GM18520 (cell line): Measurements from ENCODE around the gene KLHL36.
"Not testable (repeated sequence)": the region's sequence is repeated elsewhere in the genome, so short reads cannot be mapped to it uniquely, and the experiment has no call there.

Experiments
- ATAC-seq: cut with Tn5 transposase; IDR thresholded peaks from one replicate; pipeline ENCODE4 v1.9.1; 2021; ENCODE audit not compliant: unreplicated experiment

KLHL36 gene

DNA sequence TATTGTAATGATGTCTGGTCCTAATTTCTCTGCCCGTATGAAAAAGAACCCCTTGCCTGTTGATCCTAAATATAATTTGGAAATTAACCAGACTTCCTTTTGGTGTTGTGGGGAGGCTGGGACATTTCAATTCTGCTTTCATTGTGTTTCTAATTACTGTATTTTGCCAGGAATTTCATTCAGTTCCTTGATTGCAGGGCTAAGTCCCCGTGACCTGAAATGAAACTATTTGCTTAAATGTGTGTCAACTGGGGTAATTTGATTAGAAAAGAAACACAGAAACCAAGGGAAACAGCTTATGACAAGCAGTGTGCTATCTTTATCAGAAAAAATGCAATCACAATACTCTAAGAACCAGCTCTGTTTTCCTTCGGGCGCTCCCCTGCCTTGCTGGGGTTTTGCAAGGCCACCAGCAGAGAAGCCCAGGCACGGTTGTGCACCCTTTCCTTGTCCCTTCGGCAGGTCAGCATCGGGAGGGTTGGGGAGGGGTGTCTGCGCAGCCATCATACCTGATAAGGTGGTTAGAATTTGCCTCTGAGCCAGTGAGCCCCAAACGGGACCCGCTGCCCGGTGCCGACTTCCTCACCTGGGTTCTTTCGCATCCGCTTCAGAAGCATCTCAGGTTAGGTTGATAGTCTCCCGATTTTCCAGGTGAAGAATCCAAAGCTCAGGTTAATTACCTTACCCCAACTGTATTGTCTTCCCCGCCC, 19.4 kb downstream of the KLHL36 start:
- no peak for ATAC-seq

DNA sequence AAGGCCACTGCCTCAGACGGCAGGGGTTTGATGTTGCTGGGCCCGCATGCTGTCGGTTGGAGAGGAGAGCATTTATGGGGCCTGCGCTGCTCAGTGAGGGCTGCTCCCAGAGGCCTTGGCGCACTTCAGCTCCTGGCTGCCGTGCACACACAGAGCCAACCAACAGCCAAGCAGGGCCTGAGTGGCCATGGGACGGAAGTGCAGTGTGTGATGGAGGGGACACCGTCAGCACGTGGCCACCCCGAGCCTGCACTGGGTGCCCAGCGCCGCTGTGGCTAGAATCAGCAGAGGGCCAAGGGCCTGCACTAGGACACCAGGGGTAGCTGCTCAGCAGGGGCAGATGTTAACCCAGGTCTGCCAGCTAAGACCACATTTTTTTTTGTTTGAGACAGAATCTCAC, 21.8 kb downstream of the KLHL36 start:
- no peak for ATAC-seq

DNA sequence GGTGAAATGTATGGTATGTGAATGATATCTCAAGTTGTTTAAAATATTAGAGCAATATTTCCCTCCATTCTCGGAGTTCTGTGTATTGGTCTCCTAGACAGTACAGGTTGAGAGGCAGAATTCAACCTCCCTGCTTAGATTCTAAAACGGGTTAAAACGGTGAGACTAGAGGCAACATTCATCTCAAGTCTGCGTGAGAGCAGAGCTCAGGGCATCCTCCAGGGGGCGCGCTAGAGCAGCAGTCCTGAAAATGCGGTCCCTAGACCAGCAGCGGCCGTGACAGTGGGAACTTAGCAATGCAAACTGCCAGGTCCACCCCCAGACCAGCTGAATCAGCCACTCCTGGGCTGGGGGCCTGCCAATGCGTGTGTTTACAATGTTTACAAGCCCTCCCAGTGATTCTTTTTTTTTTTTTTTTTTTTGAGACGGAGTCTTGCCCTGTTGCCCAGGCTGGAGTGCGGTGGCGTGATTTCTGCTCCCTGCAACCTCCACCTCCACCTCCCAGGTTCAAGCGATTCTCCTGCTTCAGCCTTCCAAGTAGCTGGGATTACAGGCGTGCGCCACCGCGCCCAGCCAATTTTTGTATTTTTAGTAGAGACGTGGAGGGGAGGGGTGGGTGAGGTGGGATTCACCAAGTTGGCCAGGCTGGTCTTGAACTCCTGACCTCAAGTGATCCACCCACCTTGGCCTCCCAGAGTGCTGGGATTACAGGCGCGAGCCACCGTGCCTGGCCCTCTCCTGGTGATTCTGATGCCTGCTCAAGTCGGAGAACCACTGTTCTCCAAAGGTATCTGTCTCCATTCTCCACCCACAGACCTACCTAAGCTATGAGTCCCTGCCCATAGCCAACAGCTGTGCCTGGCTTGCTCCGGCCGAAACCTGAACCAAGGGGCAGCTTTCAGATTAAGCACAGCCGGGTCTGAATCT, 24.2 kb downstream of the KLHL36 start:
- ATAC-seq: no peak

GRCh38 chr16:84673203-84673535, 24.9 kb downstream of the KLHL36 start:
- no peak for ATAC-seq

DNA sequence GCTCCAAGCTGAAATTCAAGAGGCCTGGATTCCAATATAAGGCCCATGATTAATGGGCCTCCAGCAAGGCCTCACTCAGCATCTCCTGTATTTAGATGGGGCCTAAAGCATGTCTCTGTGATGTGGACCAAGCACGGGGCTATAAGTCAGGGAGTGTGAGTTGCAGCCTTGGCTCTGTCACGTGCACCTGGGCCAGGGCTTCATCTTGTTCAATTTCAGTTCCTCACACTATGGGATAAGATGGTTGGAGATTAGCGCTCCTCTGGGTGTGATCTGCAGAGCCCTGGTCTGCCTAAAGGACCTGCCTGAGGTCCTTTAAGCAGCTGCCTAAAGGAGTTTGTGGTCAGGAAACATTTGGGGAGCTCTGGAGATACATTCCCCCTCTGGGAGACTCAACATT, 25.2 kb downstream of the KLHL36 start:
- no peak for ATAC-seq

- ATAC-seq: no peak
These were observed 27.1 kb downstream of the KLHL36 start for GRCh38 chr16:84675423-84675822.

DNA sequence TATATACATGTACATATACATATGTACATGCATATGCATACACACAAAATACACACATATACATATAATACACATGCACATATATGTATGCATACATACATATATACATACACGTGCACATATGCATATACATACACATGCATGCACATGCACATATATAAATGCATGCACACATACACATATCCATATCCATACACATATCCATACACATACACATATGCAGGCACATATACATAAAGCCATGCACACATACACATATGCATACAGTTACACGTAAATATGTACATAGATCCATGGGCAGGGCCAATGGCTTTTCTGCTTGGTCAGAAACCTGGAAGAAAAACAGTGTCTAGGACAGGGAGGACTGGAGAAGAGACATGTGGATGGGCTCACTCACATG, 27.6 kb downstream of the KLHL36 start:
- ATAC-seq: no peak

- ATAC-seq: no peak
These were observed 28.9 kb downstream of the KLHL36 start for GRCh38 chr16:84677017-84677803.

- no peak for ATAC-seq
These were observed 29.5 kb downstream of the KLHL36 start for GRCh38 chr16:84677849-84678248.

- no peak for ATAC-seq
These were observed 30.2 kb downstream of the KLHL36 start for GRCh38 chr16:84678541-84678940.

DNA sequence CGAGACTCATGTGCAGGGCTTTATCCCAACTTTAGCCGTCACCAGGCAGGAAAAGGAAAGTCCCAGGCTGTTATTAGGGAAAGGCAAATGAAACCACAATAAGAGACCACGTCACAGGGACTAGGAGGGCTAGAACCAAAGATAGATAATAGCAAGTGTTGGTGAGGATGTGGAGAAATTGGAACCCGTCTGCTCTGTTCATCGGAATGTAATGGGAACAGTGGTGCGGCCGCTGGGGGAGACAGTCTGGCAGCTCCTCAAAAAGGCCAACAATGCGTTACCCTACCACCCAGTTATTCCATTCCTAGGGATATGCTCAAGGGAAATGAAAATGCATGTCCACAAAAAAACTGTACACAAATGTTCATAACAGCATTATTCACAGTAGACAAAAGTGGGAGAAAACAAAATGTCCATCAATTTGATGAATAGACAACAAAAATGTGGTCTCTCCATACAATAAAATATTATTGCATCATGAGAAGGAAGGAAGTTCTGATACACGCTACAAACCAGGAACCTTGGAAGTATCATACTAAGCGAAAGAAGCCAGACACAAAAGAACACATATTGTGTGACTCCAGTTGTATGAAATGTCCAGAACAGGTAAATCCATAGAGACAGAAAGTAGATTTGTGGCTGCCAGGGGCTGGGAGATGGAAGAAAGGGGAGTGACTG, 32.0 kb downstream of the KLHL36 start:
- no peak for ATAC-seq

DNA sequence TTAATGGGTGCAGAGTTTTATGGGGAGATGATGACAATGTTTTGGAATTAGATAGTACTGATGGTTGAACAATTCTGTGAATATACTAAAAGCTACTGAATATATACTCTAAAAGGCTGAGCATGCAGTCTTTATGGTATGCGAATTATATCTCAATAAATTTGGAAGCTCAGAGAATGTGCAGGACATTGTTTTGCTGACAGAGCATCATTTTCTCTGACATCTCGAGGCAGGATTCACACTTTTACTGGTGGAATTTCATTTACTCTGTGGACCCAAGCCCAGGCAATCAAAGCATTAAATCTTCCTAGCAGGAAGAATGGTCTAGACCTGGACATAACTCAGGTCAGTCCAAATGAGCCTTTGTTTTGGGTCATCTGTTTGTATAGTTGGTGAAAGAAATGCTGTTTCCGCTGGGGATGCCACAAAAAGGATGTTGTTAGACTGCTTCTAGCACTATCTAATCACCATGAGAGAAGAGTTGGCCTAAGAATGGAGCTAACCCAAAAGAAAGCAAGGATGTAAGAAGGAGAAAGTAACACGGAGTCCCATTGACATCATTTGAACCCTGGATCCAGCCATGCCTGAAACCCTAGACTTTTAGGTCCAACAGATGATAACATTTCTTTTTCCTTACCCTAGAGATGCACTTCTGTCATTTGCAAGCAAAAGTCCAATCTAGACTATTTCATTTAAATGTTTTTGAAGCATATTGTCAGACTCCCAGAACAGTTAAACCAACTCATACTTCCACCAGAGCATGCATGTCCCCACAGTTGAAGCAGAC, 32.7 kb downstream of the KLHL36 start:
- no peak for ATAC-seq

GRCh38 chr16:84683691-84684591, 35.6 kb downstream of the KLHL36 start:
- no peak for ATAC-seq

GRCh38 chr16:84684592-84684965, 36.3 kb downstream of the KLHL36 start:
- no peak for ATAC-seq

DNA sequence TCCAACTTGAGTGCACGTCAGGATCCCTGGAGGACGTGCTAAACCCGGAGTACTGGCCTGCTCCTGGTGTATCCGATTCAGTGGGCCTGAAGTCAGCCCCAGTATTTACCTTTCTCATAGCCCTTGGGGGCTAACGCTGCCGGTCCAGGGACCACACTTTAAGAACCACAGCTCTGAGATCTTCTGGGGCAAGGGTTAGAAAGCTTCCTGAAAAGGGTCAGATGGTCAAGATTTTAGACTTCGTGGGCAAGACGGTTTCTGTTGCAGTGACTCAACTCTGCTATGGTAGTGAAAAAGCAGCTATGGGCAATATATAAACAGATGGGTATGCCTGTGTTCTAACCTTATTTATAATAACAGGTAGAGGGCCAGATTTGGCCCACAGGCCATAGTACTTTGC, 36.9 kb downstream of the KLHL36 start:
- ATAC-seq: no peak

DNA sequence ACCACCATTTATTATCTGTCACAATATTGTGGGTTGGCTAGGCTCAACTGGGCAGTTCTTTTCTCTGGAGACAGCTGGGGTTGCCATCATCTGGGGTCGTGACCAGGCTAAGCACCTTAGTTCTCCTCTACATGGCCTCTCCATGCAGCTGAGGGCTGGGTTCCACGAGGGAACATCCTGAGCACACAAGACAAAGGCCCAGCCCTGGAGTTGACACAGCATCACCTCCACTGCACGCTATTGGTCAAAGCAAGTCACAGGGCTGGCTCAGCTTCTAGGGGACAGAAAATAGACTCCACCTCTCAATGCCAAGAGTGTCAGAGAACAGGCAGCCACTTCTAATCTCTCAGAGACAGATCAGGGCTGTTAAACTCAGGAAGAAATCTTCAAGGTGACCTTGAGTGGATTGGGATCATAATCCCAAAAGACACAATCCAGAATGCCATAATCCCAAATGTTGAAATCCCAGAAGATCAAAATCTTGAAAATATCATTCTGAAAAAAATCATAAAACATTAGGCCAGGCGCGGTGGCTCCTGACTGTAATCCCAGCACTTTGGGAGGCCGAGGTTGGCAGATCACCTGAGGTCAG, 38.5 kb downstream of the KLHL36 start:
- ATAC-seq: no peak

DNA sequence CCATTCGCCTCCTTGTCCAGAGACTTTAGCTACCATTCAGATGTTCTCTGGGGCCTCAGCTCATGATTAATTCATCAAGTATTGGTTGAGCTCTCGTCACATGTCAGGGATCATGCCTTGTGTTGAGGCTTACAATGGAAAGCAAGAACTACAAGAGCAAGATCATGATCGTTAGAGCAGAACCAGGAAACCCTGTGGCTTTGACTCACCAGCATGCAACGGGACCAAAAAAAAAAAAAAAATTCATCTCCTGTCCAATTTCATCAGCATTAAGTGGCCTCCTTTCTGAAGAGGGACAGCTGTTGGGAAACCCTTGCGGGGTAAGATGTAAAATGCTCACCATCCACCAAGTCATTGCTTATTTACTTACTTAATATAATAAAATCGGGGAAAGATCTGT, 39.4 kb downstream of the KLHL36 start:
- ATAC-seq: no peak

GRCh38 chr16:84688163-84688562, 39.9 kb downstream of the KLHL36 start:
- not testable (repeated sequence) for ATAC-seq

GRCh38 chr16:84689111-84689510, 40.8 kb downstream of the KLHL36 start:
- no peak for ATAC-seq
